OCI-LY3 (cell line): Measurements from ENCODE around the gene TBCK.

Source experiments
- CTCF ChIP-seq: fragments of 200-600, 300-600 bp; sonication (generic); IDR thresholded peaks from 2 replicates; pipeline ENCODE4 v1.5.1; 2014; ENCODE audit warnings: antibody characterized with exemption, low read length, low read depth
- EZH2phosphoT487 ChIP-seq: fragments of 200-600 bp; shearing (Covaris generic); IDR thresholded peaks from 2 replicates; pipeline ENCODE4 v1.6.1; 2018; ENCODE audit warnings: antibody characterized with exemption, mixed run types, low read depth

- TF ChIP-seq CTCF (no peak), EZH2phosphoT487 (no peak)
Observed at GRCh38 chr4:106355193-106355592, 39.2 kb upstream of the TBCK start.
